Cardiac fibroblast (primary cell): ENCODE measurements around the gene PLEKHO1.
A peak's percentile ranks its signal among the peaks of the same experiment; 100 is the strongest.

Experiments
- DNase-seq, 2 donors: peaks; one replicate each; pipeline versions ENCODE4 v3.0.0 to v3.0.0-alpha.2; 2010; ENCODE audit warnings: low read depth in 2 of 2
- H3K4me3 ChIP-seq, 2 donors: replicated peaks in 1 of 2; 1 replicate in 1 of 2; 2 replicates in 1 of 2; pipeline ENCODE4 v1.5.1; 2011; ENCODE audit warnings: low read depth in 2 of 2, low read length in 2 of 2, mild to moderate bottlenecking in 2 of 2, moderate library complexity in 1 of 2
- TF ChIP-seq, protein P1 (sequence below): IDR thresholded peaks from one replicate; pipeline ENCODE4 v1.5.1; 2011; ENCODE audit warnings: low read depth, mild to moderate bottlenecking, low read length, inconsistent platforms

PLEKHO1 gene

GRCh38 chr1:150115121-150115520, 34.6 kb upstream of the PLEKHO1 start:
- DNase-seq = no peak
- TF ChIP-seq, protein P1, sequence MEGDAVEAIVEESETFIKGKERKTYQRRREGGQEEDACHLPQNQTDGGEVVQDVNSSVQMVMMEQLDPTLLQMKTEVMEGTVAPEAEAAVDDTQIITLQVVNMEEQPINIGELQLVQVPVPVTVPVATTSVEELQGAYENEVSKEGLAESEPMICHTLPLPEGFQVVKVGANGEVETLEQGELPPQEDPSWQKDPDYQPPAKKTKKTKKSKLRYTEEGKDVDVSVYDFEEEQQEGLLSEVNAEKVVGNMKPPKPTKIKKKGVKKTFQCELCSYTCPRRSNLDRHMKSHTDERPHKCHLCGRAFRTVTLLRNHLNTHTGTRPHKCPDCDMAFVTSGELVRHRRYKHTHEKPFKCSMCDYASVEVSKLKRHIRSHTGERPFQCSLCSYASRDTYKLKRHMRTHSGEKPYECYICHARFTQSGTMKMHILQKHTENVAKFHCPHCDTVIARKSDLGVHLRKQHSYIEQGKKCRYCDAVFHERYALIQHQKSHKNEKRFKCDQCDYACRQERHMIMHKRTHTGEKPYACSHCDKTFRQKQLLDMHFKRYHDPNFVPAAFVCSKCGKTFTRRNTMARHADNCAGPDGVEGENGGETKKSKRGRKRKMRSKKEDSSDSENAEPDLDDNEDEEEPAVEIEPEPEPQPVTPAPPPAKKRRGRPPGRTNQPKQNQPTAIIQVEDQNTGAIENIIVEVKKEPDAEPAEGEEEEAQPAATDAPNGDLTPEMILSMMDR = no peak
- no peak overlapping the region for H3K4me3 ChIP-seq

DNA sequence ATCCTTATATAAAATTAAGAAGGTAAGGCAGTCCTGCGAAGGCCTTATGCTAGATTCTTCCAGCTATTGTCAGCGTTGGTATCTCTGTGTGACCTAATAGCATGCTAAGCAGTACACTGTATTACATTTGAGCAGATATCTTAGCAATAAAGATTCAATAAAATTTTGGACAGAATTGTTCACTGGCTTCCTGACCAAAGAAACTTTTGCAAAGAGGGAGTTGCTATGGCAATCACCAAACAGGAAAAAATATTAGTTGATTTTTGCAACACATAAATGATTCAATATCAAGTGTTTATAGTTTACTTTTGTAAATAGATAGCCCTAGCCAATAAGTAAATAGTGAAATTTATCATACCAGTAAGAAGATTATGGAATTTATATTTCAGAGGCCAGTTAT, 31.0 kb upstream of the PLEKHO1 start:
- TF ChIP-seq, protein P1 = no peak
- DNase-seq = peak; percentile 9 to 14
- no peak overlapping the region for H3K4me3 ChIP-seq

DNA sequence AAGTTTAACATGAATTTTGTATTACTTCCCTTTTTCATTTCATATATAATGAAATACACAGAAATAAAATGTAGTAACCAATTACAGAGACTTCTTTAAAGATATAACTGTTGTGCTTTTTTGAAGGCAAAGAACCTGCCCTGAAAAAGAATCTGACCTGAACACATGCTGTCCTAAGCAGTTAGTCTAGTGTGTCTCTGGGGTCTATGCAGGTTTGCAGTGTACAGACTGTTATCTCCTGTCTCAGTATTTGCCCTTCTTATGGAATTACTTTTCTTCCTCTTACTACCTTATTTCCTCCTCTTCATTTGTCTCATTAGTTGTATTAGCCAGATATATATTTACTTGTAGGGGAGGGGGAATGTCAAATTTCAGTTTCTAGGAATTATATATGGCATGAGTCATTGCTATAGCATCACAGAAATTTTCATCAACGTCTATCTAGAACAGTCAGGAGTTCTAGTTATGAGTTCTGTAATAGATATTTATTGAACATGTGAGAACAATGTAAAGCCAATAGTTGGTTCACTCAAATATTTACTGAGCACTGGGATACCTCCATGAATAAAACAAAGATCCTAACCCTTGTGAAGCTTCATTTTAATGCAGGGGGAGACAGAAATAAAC, 28.4 kb upstream of the PLEKHO1 start:
- peak in 1 of 2 donors; percentile 10 for DNase-seq
- H3K4me3 ChIP-seq = no peak overlapping the region
- TF ChIP-seq, protein P1 = no peak

DNA sequence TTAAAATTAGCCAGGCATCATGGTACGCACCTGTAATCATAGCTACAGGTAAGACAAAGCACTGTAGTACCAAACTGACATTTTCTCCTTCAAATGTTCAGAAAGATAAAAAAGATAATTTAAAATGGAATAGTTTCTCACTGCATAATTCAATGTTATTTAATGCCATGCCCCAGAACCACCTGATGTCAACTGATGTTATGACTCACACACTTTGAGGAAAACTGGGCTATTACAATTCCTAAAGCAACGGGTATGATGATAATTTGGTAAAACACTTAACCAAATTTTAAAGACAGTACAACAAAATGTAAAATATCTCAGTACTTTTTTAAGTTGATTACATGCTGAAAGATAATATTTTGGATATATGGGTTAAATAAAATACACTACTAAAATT, 22.9 kb upstream of the PLEKHO1 start:
- no peak overlapping the region for H3K4me3 ChIP-seq
- DNase-seq = no peak
- TF ChIP-seq, protein P1 = no peak

GRCh38 chr1:150127464-150127863, 22.3 kb upstream of the PLEKHO1 start:
- DNase-seq = no peak
- no peak overlapping the region for H3K4me3 ChIP-seq
- TF ChIP-seq, protein P1 = no peak

GRCh38 chr1:150127868-150128267, 21.8 kb upstream of the PLEKHO1 start:
- no peak overlapping the region for H3K4me3 ChIP-seq
- DNase-seq = peak in 1 of 2 donors; percentile 40
- TF ChIP-seq, protein P1 = no peak

DNA sequence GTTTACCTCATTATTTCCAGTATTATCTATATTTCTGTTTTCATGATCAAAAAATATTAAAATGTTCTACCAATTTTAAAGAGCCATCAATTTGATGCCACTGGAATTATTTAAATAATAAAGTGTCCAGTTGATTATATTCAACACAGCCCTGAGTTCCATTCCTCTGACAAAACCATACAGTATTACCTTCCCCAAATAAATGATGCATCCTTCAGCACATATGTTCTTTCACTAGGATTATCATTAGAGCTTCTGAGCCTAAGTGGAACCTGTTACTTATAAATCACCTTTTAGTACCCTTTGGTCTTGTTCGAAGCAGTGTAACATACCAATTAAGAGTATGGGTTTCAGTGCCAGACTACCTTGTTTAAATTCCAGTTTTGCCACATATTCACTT, 17.3 kb upstream of the PLEKHO1 start:
- no peak overlapping the region for H3K4me3 ChIP-seq
- TF ChIP-seq, protein P1 = no peak
- DNase-seq = no peak
